Progenitor cell of endocrine pancreas (in vitro differentiated cells): ENCODE measurements around the gene HEY2. TPM values are rescaled to one million over a fixed set of nuclear protein-coding genes. Genes with fewer than 3 reads are reported as not detected.
A peak's percentile ranks its signal among the peaks of the same experiment; 100 is the strongest.

Experiments used
- DNase-seq: peaks from one replicate; pipeline ENCODE4 v3.0.0; 2021; ENCODE audit warnings: low spot score; ENCODE audit not compliant: unreplicated experiment
- H3K27ac Mint-ChIP-seq: 2 replicates; pipeline ENCODE4 v1.8.0; 2021; ENCODE audit warnings: mild to moderate bottlenecking, moderate library complexity, mixed read lengths
- H3K27me3 Mint-ChIP-seq: 2 replicates; pipeline ENCODE4 v1.8.0; 2021; ENCODE audit warnings: mixed read lengths
- H3K36me3 Mint-ChIP-seq: 2 replicates; pipeline ENCODE4 v1.8.0; 2022; ENCODE audit warnings: mixed read lengths; ENCODE audit not compliant: insufficient read depth
- H3K4me1 Mint-ChIP-seq: 2 replicates; pipeline ENCODE4 v1.8.0; 2021; ENCODE audit warnings: low read depth, mixed read lengths
- H3K4me3 Mint-ChIP-seq: 2 replicates; pipeline ENCODE4 v1.8.0; 2021; ENCODE audit warnings: low read depth, mild to moderate bottlenecking, moderate library complexity, mixed read lengths
- H3K9me3 Mint-ChIP-seq: 2 replicates; pipeline ENCODE4 v1.8.0; 2021; ENCODE audit warnings: low read depth, mixed read lengths
- CTCF ChIP-seq: fragments of 200-600 bp; sonication (generic); IDR thresholded peaks from one replicate; pipeline ENCODE4 v1.5.0; 2021; ENCODE audit warnings: antibody characterized with exemption, mild to moderate bottlenecking; ENCODE audit not compliant: unreplicated experiment
- total RNA-seq: library from RNA; stranded (reverse); gene quantifications from 2 replicates; pipeline ENCODE4 v1.2.1, GENCODE V29; 2021

The HEY2 gene
- total RNA-seq, 1 donor from 2014 or later, result 1.4 TPM

GRCh38 chr6:125743604-125744003, 5.8 kb upstream of the HEY2 start:
- Mint-ChIP-seq H3K27ac (no peak overlapping the region), H3K9me3 (no peaks in the 10 kb centered on the region), H3K4me3 (no peak overlapping the region), H3K36me3 (no peaks in the 10 kb centered on the region), H3K27me3 (peaks cover 50% of the 10 kb centered on the region), H3K4me1 (peaks cover 10% of the 10 kb centered on the region)
- no peak for DNase-seq
- no peak for TF ChIP-seq CTCF

GRCh38 chr6:125745281-125746018, 4.0 kb upstream of the HEY2 start:
- Mint-ChIP-seq H3K36me3 (no peaks in the 10 kb centered on the region), H3K4me1 (peaks cover 17% of the 10 kb centered on the region), H3K27me3 (peaks cover 62% of the 10 kb centered on the region), H3K27ac (no peak overlapping the region), H3K9me3 (no peaks in the 10 kb centered on the region), H3K4me3 (no peak overlapping the region)
- TF ChIP-seq CTCF, result no peak
- no peak for DNase-seq

- Mint-ChIP-seq H3K9me3 (no peaks in the 10 kb centered on the region), H3K27ac (no peak overlapping the region), H3K4me3 (peak overlapping the region; percentile 76), H3K4me1 (peaks cover 20% of the 10 kb centered on the region), H3K27me3 (peaks cover 66% of the 10 kb centered on the region), H3K36me3 (no peaks in the 10 kb centered on the region)
- no peak for DNase-seq
- TF ChIP-seq CTCF, result no peak
These were observed 3.4 kb upstream of the HEY2 start for GRCh38 chr6:125746019-125746414.

GRCh38 chr6:125746731-125747588, 2.5 kb upstream of the HEY2 start:
- no peak for TF ChIP-seq CTCF
- no peak for DNase-seq
- H3K36me3 Mint-ChIP-seq, result no peaks in the 10 kb centered on the region
- peaks cover 73% of the 10 kb centered on the region for H3K27me3 Mint-ChIP-seq
- no peaks in the 10 kb centered on the region for H3K9me3 Mint-ChIP-seq
- H3K4me1 Mint-ChIP-seq, result peaks cover 20% of the 10 kb centered on the region
- peak overlapping the region; percentile 39 for H3K27ac Mint-ChIP-seq
- peak overlapping the region; percentile 76 for H3K4me3 Mint-ChIP-seq

- DNase-seq, result peak; percentile 39
- Mint-ChIP-seq H3K27ac (peak overlapping the region; percentile 80), H3K4me1 (peaks cover 16% of the 10 kb centered on the region), H3K4me3 (peak overlapping the region; percentile 76), H3K36me3 (no peaks in the 10 kb centered on the region), H3K27me3 (peaks cover 77% of the 10 kb centered on the region), H3K9me3 (no peaks in the 10 kb centered on the region)
- no peak for TF ChIP-seq CTCF
These were observed 1.6 kb upstream of the HEY2 start for GRCh38 chr6:125747589-125748405.
